ACC112 (cell line): ENCODE results near the gene CPN2.

Source experiments
- H2AFZ ChIP-seq: fragments of 200-600 bp; sonication (generic); one replicate; pipeline ENCODE4 v1.6.0; 2017; ENCODE audit warnings: antibody characterized with exemption, low read length; ENCODE audit not compliant: unreplicated experiment
- H3K27ac ChIP-seq: fragments of 200-600 bp; sonication (generic); 2 replicates; pipeline ENCODE4 v1.5.1; 2014; ENCODE audit warnings: low read depth, mild to moderate bottlenecking, antibody characterized with exemption, low read length, moderate library complexity
- H3K27me3 ChIP-seq: fragments of 200-600 bp; sonication (generic); 2 replicates; pipeline ENCODE4 v1.6.1; 2014; ENCODE audit warnings: mild to moderate bottlenecking, antibody characterized with exemption, low read length, moderate library complexity, mixed read lengths; ENCODE audit not compliant: insufficient read depth
- H3K36me3 ChIP-seq: fragments of 200-600 bp; sonication (generic); 2 replicates; pipeline ENCODE4 v1.6.1; 2016; ENCODE audit warnings: mild to moderate bottlenecking, antibody characterized with exemption, low read length, moderate library complexity, mixed read lengths; ENCODE audit not compliant: insufficient read depth
- H3K4me1 ChIP-seq: fragments of 200-600 bp; sonication (generic); one replicate; pipeline ENCODE4 v1.6.1; 2016; ENCODE audit warnings: low read length, mixed read lengths; ENCODE audit not compliant: insufficient read depth, unreplicated experiment, control insufficient read depth
- H3K4me3 ChIP-seq: fragments of 200-600 bp; sonication (generic); 2 replicates; pipeline ENCODE4 v1.5.1; 2014; ENCODE audit warnings: mild to moderate bottlenecking, low read depth, low read length
- H3K79me2 ChIP-seq: fragments of 200-600 bp; sonication (generic); one replicate; pipeline ENCODE4 v1.6.0; 2016; ENCODE audit warnings: low read length; ENCODE audit not compliant: control insufficient read depth, unreplicated experiment, insufficient read depth

The CPN2 gene

DNA sequence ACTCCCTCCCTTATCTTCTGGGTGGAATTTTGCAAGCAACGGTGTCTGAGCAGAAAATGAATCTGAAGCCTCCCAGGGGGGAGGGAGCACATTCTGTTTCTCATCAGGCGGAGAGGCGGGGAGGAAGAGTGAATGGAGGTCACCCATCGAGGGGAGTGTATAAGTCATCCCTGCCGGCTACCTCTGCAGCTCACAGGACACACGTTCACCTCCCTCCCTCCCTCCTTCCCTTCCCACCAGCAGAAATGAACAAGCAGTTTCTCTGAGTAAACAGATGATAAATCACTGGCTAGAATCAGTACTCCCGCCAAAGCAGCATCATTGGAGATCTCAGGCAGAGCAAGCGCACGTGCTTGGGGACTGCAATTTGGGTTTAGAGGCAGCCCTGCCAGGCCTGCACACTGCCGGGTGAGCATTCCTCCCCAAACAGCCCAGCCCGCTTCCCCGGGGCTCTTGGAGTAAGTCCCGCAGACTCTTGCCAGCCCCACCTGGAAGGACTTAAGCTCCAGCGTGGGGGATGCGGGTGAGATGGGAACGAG is 38.3 kb downstream of the CPN2 start:
- H3K4me1 ChIP-seq: peaks cover 5% of the 10 kb centered on the region
- no peaks in the 10 kb centered on the region for H3K36me3 ChIP-seq
- H3K27ac ChIP-seq: no peak overlapping the region
- no peak overlapping the region for H2AFZ ChIP-seq
- H3K79me2 ChIP-seq: no peaks in the 10 kb centered on the region
- 0 out of 2 replicates have a peak overlapping the region, but pooled peaks have one; percentile 32 for H3K4me3 ChIP-seq
- peaks cover 44% of the 10 kb centered on the region for H3K27me3 ChIP-seq

DNA sequence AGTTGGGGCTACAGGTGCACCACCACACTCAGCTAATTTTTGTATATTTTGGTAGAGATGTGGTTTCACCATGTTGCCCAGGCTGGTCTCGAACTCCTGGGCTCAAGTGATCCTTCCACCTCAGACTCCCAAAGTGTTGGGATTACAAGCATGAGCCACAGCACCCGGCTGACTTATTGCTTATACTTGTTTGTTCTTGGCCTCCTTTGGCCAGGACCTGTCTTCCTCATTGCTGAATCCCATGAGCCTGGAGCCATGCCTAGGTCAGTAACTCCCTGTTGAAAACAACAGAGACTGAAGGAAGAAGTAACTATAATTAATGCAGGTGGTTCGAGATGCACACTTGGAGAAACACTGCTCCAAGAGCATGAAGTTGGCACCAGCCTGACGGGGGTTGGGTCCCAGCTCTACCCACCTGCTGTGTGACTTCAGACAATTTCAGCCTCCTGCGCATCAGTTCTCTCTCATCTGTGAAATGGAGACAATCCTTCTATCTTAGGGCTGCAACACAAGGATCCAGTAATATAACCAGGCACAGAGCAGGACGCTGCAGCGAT is 38.9 kb downstream of the CPN2 start:
- peaks cover 5% of the 10 kb centered on the region for H3K4me1 ChIP-seq
- H3K27me3 ChIP-seq: peaks cover 40% of the 10 kb centered on the region
- H2AFZ ChIP-seq: no peak overlapping the region
- H3K27ac ChIP-seq: no peak overlapping the region
- no peaks in the 10 kb centered on the region for H3K36me3 ChIP-seq
- H3K4me3 ChIP-seq: no peak overlapping the region
- no peaks in the 10 kb centered on the region for H3K79me2 ChIP-seq

DNA sequence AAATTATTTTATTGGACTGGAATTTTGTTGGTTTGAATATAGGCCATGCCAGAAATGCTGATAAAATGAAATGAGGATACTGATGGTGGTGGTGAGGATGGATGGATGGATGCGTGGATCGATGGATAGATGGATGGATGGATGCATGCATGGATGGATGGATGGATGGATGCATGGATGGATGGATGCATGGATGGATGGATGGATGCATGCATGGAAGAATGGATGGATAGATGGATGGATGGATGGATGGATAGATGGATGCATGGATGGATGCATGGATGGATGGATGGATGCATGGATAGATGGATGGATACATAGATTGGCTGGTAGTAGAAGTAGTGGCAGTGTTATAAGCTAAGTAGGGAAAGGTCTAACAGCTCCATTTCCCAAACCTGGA is 40.1 kb downstream of the CPN2 start:
- Histone ChIP-seq H3K27me3 (peaks cover 38% of the 10 kb centered on the region), H3K4me1 (peaks cover 5% of the 10 kb centered on the region)

DNA sequence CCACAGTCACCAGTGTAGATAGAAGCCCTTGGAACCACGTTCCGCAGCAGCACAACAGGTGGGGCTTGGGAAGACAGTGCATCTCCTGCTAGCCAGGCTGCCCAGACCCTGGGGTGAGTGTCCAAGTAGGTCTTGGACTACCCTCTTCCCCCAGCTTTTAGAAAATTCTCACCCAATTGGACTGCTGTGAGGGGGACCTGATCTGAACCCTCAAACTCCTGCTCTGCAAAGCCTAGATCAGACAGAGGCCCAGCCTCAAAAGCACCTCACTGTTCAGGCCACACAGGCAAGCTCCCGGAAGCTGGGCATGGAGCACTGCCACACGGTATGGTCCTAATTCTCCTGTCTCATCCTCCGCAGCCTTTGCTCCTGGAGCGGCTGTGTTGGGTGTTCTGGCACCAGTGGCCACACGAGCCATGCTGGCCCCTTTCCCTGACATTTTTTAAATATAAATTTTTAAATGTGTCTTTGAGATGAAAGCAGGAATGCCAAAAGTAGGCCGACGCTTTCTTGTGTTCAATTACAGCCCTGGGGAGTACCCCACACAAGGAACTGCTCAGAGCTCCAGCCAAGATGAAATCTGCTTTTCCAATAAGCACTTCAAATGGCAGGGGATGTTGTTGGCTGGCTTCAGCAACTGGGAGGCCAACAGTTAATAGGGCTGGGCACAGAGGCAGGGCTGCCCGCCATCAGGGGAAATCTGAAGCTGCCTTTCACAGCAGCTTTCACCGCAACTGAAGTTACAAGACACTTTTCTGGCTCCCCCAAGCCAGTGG is 40.9 kb downstream of the CPN2 start:
- H3K36me3 ChIP-seq: no peaks in the 10 kb centered on the region
- H3K79me2 ChIP-seq: no peaks in the 10 kb centered on the region
- no peak overlapping the region for H2AFZ ChIP-seq
- H3K27me3 ChIP-seq: peaks cover 42% of the 10 kb centered on the region
- H3K27ac ChIP-seq: no peak overlapping the region
- no peak overlapping the region for H3K4me3 ChIP-seq
- H3K4me1 ChIP-seq: peaks cover 5% of the 10 kb centered on the region

More for the DNA sequence above, 40.1 kb downstream of the CPN2 start:
- Histone ChIP-seq H2AFZ (no peak overlapping the region), H3K79me2 (no peaks in the 10 kb centered on the region), H3K27ac (no peak overlapping the region), H3K4me3 (no peak overlapping the region), H3K36me3 (no peaks in the 10 kb centered on the region)

DNA sequence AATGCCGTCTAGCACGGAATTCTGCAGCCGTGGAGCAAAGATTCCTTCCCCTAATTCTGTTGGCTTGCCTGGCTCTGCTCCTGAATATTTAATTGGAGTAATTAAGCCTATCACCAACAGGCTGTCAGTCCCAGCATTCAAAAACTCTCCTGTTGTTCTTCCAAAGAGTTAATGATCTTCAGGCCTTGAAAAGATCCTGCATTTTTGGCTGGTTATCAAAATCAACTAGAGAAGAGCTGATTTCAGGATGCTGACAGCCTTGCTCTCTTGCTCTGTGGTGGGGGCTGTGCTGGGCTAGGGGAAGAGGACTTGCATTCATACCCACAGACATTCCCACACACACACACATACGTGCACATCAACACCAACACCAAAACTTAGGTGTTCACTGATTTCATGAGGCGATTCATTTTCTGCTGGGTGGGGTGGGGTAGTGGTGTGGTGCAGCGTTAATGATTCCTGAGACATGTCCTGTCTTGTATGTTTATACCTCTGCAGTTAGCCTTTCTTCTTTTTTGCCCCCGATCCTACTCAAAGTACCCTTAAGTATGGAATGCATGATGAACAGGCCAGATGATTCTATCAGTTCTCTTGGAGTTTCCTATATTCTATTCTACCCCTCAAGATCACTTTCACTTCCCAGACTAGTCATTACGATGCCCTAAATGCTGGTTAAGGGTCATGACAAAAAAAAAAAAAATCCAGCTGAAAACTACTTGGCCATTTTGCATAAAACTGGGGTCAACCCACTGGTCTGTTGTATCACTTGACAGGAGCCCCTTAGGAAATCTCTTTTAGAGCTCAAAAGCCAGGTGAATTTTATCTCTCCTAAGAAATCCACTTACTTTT is 42.3 kb downstream of the CPN2 start:
- Histone ChIP-seq H3K27me3 (peaks cover 39% of the 10 kb centered on the region), H2AFZ (no peak overlapping the region)

DNA sequence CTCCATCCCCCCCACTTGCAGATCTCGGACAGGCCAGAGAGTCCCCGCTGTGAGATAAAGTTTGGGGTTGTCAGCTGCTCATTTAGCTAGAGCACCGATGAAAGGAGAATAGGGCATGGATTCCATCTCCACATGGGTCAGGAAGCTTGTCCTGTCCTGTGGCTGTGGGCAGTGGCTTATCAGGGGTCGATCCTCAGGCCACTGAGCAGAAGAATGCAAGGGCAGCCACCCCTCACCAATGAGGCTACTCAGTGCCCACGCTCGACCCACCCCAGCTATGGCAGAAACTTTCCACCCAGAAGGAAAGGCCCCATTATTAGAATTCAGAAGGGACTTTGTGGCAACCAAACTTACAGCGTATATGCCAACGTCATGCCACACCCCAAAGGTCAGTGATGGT is 43.3 kb downstream of the CPN2 start:
- Histone ChIP-seq H3K27me3 (peaks cover 45% of the 10 kb centered on the region), H3K4me1 (peaks cover 5% of the 10 kb centered on the region), H3K27ac (no peak overlapping the region), H3K79me2 (no peaks in the 10 kb centered on the region), H2AFZ (no peak overlapping the region), H3K36me3 (no peaks in the 10 kb centered on the region), H3K4me3 (no peak overlapping the region)

More for the DNA sequence above, 42.3 kb downstream of the CPN2 start:
- H3K4me1 ChIP-seq: peaks cover 5% of the 10 kb centered on the region
- no peaks in the 10 kb centered on the region for H3K79me2 ChIP-seq
- no peaks in the 10 kb centered on the region for H3K36me3 ChIP-seq
- no peak overlapping the region for H3K27ac ChIP-seq
- H3K4me3 ChIP-seq: no peak overlapping the region

DNA sequence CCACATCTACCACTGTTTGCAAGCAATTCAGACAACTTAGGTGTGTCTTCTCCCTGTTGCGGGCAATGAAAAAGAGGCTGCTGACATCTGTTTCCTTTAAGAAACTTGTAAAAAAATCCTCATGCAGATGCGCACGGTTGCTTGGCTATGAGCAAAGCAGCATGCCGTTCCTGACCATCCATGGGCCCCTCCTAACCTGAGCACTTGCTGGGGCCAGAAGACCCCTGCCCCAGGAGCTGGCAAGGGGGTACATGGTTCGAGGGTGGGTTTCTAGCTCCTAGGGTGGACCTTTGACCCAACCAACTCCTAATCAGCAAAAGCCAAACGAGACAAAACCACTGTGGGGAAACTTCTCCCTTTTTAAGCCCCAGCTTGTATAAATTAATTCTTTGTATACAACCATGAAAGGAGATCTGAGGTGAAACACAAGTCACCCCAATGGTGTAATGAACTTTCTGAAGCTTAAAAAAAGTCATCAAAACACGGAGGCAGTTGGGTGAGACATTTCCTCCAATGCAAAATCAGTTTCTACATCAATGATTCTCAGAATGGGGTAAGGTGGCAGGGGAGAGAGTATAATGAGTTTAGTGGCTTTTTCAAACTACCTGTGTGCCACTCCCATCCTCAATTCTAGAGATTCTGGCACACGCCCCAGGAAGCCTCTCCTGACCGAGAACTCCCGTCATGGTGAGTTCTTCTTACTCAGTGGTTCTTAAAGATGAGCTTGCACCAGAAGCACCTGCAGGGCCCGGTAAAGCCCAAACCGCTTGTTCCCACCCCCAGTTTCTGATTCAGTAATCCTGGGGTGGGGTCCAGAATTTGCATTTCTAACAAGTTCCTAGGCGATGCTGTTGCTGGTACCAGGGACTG is 44.1 kb downstream of the CPN2 start:
- H3K4me1 ChIP-seq: no peaks in the 10 kb centered on the region
- no peak overlapping the region for H2AFZ ChIP-seq
- H3K4me3 ChIP-seq: no peak overlapping the region
- H3K36me3 ChIP-seq: no peaks in the 10 kb centered on the region
- peaks cover 39% of the 10 kb centered on the region for H3K27me3 ChIP-seq
- H3K27ac ChIP-seq: no peak overlapping the region
- no peaks in the 10 kb centered on the region for H3K79me2 ChIP-seq

DNA sequence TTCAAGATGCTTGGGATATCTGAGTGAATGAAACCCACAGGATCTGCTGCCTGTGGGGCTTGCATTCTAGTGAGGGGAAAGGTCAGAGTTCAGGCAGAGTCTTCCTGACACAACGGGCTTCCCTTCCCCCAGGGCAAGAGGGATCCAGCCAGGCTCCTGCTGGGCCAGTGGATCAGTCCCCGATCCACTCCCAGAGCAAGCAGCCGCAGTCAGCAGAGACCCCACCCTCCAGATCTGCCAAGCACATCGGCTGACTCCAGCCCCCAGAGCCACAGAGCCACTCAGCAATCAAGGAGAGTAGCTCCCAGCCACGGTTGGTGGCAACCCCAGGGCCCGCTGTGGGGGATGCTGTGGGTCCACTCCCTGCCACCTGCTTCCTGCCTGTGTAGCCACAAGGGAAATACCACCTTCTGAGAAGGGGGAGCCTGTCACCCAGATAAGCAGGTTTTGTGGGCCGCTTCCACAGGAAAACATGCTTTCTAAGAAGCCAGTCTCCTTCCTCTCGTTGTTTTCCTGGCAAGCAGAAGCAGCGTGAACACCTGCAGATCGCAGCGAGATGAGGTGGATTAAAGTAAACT is 44.9 kb downstream of the CPN2 start:
- Histone ChIP-seq H3K79me2 (no peaks in the 10 kb centered on the region), H3K4me3 (no peak overlapping the region), H3K4me1 (no peaks in the 10 kb centered on the region), H3K27me3 (peaks cover 35% of the 10 kb centered on the region), H2AFZ (no peak overlapping the region), H3K36me3 (no peaks in the 10 kb centered on the region), H3K27ac (no peak overlapping the region)

DNA sequence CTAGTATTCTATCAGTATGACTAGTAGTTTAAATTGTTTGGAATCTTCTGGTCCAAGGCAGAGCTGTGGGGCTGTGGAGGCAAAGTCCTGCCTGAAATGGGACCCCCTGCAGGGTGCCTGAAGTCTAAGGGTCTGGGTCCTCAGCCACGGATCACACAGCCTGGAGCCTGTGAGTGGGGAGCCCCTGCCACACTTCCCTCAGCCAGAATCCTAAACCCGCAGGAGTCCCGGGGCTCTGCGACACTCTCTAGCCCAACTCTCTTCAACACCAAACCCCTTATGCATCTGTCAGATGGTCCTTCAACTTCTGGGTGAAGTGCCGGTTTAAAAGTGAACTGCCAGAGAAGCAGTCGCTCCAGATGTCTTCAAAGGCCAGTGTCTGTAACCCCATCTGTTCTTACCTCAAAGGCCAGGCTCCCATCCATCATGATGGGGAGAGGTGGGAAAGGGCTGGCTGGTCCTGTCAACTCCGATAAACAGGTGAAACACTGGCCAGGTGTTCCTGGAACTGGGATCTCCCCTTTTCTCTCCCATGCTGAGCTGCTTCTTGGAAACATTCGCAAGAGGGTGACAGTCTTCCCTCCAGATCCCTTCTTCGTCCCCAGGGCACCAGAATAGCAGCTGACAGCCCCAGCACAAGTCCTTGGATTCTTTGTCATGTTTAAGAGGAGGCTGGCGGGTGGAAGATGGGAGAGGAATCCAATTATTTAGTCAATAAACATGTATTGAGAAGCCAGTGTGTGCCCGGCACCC is 45.6 kb downstream of the CPN2 start:
- no peak overlapping the region for H3K27ac ChIP-seq
- H3K27me3 ChIP-seq: peaks cover 31% of the 10 kb centered on the region
- no peaks in the 10 kb centered on the region for H3K4me1 ChIP-seq
- no peaks in the 10 kb centered on the region for H3K36me3 ChIP-seq
- H2AFZ ChIP-seq: no peak overlapping the region
- no peak overlapping the region for H3K4me3 ChIP-seq
- no peaks in the 10 kb centered on the region for H3K79me2 ChIP-seq
